ENCODE results near the gene CASK. TPM values are rescaled to one million over a fixed set of nuclear protein-coding genes. Genes with fewer than 3 reads are reported as not detected.

CASK gene
- total RNA-seq, 1 experiment from 2014 or later, result 29.4 TPM

GRCh38 chrX:41913476-41913875 lies 9.9 kb downstream of the CASK start:
- H3K9me3 ChIP-seq (ENCODE audit: insufficient read depth, low read depth), result no peaks in the 10 kb centered on the region
- H4K20me1 ChIP-seq (ENCODE audit: insufficient read depth), result no peaks in the 10 kb centered on the region
- TF ChIP-seq EZH2 (IDR thresholded peaks at IDR 0.05; ENCODE audit: low read depth) (no peak), CTCF (conservative IDR thresholded peaks at IDR 0.05) (no peak)
- no peaks in the 10 kb centered on the region for H3K4me1 ChIP-seq (replicated peaks; ENCODE audit: insufficient read depth)
- ChIA-PET POLR2A (ENCODE audit: unreplicated experiment) (no interaction called here), CTCF (no interaction called here)
- no peak overlapping the region for H2AFZ ChIP-seq
- no peak overlapping the region for H3K4me2 ChIP-seq
- H3K4me3 ChIP-seq, result no peak overlapping the region
- no peaks in the 10 kb centered on the region for H3F3A ChIP-seq (ENCODE audit: insufficient read depth, low read depth)
- H3K27me3 ChIP-seq (ENCODE audit: insufficient read depth, low read depth), result no peaks in the 10 kb centered on the region
- no peak for DNase-seq
- intact Hi-C loops (cut with micrococcal nuclease; ENCODE audit: unreplicated experiment), result no loop called here
- no TSS peak for BruUV-seq (replicated peaks)
- no peaks in the 10 kb centered on the region for H3K9me2 ChIP-seq (ENCODE audit: insufficient read depth)
- no peaks in the 10 kb centered on the region for H3K36me3 ChIP-seq (ENCODE audit: low read depth)
- H3K27ac ChIP-seq, result no peak overlapping the region
- peaks cover 41% of the 10 kb centered on the region for H3K79me2 ChIP-seq (ENCODE audit: low read depth)

GRCh38 chrX:41912923-41913322 lies 10.4 kb downstream of the CASK start:
- no TSS peak for BruUV-seq (replicated peaks)
- POLR2A ChIA-PET (ENCODE audit: unreplicated experiment), result no interaction called here
- H3K4me2 ChIP-seq, result no peak overlapping the region
- no peaks in the 10 kb centered on the region for H4K20me1 ChIP-seq (ENCODE audit: insufficient read depth)
- CTCF ChIA-PET, result no interaction called here
- TF ChIP-seq CTCF (conservative IDR thresholded peaks at IDR 0.05), result no peak
- TF ChIP-seq EZH2 (IDR thresholded peaks at IDR 0.05; ENCODE audit: low read depth), result no peak
- no peaks in the 10 kb centered on the region for H3K9me2 ChIP-seq (ENCODE audit: insufficient read depth)
- no peaks in the 10 kb centered on the region for H3F3A ChIP-seq (ENCODE audit: insufficient read depth, low read depth)
- peaks cover 46% of the 10 kb centered on the region for H3K79me2 ChIP-seq (ENCODE audit: low read depth)
- no peak overlapping the region for H3K4me3 ChIP-seq
- no peak overlapping the region for H2AFZ ChIP-seq
- DNase-seq, result peak in 1 of 2 experiments; percentile 32
- H3K36me3 ChIP-seq (ENCODE audit: low read depth), result no peaks in the 10 kb centered on the region
- intact Hi-C loops (cut with micrococcal nuclease; ENCODE audit: unreplicated experiment), result no loop called here
- no peaks in the 10 kb centered on the region for H3K9me3 ChIP-seq (ENCODE audit: insufficient read depth, low read depth)
- H3K27ac ChIP-seq, result no peak overlapping the region
- H3K4me1 ChIP-seq (replicated peaks; ENCODE audit: insufficient read depth), result no peaks in the 10 kb centered on the region
- H3K27me3 ChIP-seq (ENCODE audit: insufficient read depth, low read depth), result no peaks in the 10 kb centered on the region

- DNase-seq, result no peak
- no TSS peak for BruUV-seq (replicated peaks)
- Histone ChIP-seq H3K4me3 (no peak overlapping the region), H2AFZ (no peak overlapping the region), H3K36me3 (ENCODE audit: low read depth) (no peaks in the 10 kb centered on the region), H3K9me2 (ENCODE audit: insufficient read depth) (no peaks in the 10 kb centered on the region), H3K4me1 (replicated peaks; ENCODE audit: insufficient read depth) (peaks cover 21% of the 10 kb centered on the region), H3F3A (ENCODE audit: insufficient read depth, low read depth) (peaks cover 8% of the 10 kb centered on the region; the same call in 1 of the 2 replicates), H3K27me3 (ENCODE audit: insufficient read depth, low read depth) (no peaks in the 10 kb centered on the region), H3K9me3 (ENCODE audit: insufficient read depth, low read depth) (no peaks in the 10 kb centered on the region), H3K79me2 (ENCODE audit: low read depth) (peaks cover 50% of the 10 kb centered on the region; the same call in 1 of the 2 replicates), H3K27ac (no peak overlapping the region), H3K4me2 (no peak overlapping the region), H4K20me1 (ENCODE audit: insufficient read depth) (no peaks in the 10 kb centered on the region)
- intact Hi-C loops (cut with micrococcal nuclease; ENCODE audit: unreplicated experiment), result no loop called here
- ChIA-PET POLR2A (ENCODE audit: unreplicated experiment) (no interaction called here), CTCF (no interaction called here)
- TF ChIP-seq EZH2 (IDR thresholded peaks at IDR 0.05; ENCODE audit: low read depth), result no peak
- no peak for TF ChIP-seq CTCF (conservative IDR thresholded peaks at IDR 0.05)
These were observed 14.3 kb downstream of the CASK start for GRCh38 chrX:41909068-41909467.

Data from PC-9 (cell line).